Upper lobe of left lung (tissue), 6 donors: ENCODE measurements around the gene IL22RA2. TPM values are rescaled to one million over a fixed set of nuclear protein-coding genes. Genes with fewer than 3 reads are reported as not detected.

ENCODE experiments used
- ATAC-seq, 2 donors: fragments of 200-7000 bp; cut with Tn5 transposase; one replicate each; pipeline ENCODE4 v1.9.1; 2022; ENCODE audit warnings: mild to moderate bottlenecking in 2 of 2, moderate library complexity in 2 of 2; ENCODE audit not compliant: low FRiP score in 2 of 2
- DNase-seq, 2 donors: peaks; one replicate each; pipeline ENCODE4 v3.0.0-alpha.2; 2019 to 2020
- H3K27ac ChIP-seq, 4 donors: fragments of 200-600 bp; sonication (generic); one replicate each; pipeline ENCODE4 v1.5.1; 2016 to 2019
- H3K27me3 ChIP-seq, 4 donors: fragments of 200-600 bp; sonication (generic); one replicate each; pipeline ENCODE4 v1.5.1; 2017 to 2019
- H3K36me3 ChIP-seq, 4 donors: fragments of 200-600 bp; sonication (generic); one replicate each; pipeline ENCODE4 v1.5.1; 2016 to 2019
- H3K4me1 ChIP-seq, 4 donors: fragments of 200-600 bp; sonication (generic); one replicate each; pipeline ENCODE4 v1.5.1; 2018 to 2019
- H3K4me3 ChIP-seq, 4 donors: fragments of 200-600 bp; sonication (generic); one replicate each; pipeline ENCODE4 v1.5.1; 2017 to 2019; ENCODE audit warnings: mild to moderate bottlenecking in 2 of 4, moderate library complexity in 1 of 4
- H3K9me3 ChIP-seq, 4 donors: fragments of 200-600 bp; sonication (generic); one replicate each; pipeline ENCODE4 v1.5.1; 2018 to 2019
- EP300 ChIP-seq, 4 donors: sonication (generic); formaldehyde crosslinking; IDR thresholded peaks; one replicate each; pipeline ENCODE4 v1.5.1; 2017; ENCODE audit warnings: antibody characterized with exemption in 4 of 4, control low read depth in 2 of 4
- POLR2A ChIP-seq, 4 donors: fragments of 450-650 bp; IDR thresholded peaks; one replicate each; pipeline ENCODE4 v1.5.1; 2016 to 2017; ENCODE audit warnings: antibody characterized with exemption in 4 of 4, mild to moderate bottlenecking in 2 of 4
- POLR2AphosphoS5 ChIP-seq, 2 donors: sonication (generic); formaldehyde crosslinking; IDR thresholded peaks; one replicate each; pipeline ENCODE4 v1.5.1; 2017; ENCODE audit warnings: antibody characterized with exemption in 2 of 2
- WGBS, 2 donors: methylation state at CpG; one replicate each; pipeline ENCODE4 v1.1.5; 2017 to 2018; 5-methylcytosine and 5-hydroxymethylcytosine counted together
- total RNA-seq, 6 donors: library from RNA; depleted of rRNA in 4 of 6; stranded (reverse); fragments of >200 nt in 4 of 6; gene quantifications; one replicate each; pipeline versions ENCODE4 v1.1.0 to v1.2.1, GENCODE V29; 2016 to 2021
- TF ChIP-seq, protein P1 (sequence below), 6 experiments: fragments of 450-650 bp in 4 of 6; fragments of 200-600 bp in 2 of 6; sonication (generic) in 2 of 6; IDR thresholded peaks; one replicate each; pipeline ENCODE4 v1.5.1; 2016 to 2019; ENCODE audit warnings: antibody characterized with exemption in 6 of 6
- donor health status: DM: no; HTN: no; CAD: no; lungs with moderate emphysema.
- donor health status: DM: no; HTN: yes; CAD: no; lungs with severe emphysema.

Gene IL22RA2, protein sequence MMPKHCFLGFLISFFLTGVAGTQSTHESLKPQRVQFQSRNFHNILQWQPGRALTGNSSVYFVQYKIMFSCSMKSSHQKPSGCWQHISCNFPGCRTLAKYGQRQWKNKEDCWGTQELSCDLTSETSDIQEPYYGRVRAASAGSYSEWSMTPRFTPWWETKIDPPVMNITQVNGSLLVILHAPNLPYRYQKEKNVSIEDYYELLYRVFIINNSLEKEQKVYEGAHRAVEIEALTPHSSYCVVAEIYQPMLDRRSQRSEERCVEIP
- not detected for total RNA-seq

DNA sequence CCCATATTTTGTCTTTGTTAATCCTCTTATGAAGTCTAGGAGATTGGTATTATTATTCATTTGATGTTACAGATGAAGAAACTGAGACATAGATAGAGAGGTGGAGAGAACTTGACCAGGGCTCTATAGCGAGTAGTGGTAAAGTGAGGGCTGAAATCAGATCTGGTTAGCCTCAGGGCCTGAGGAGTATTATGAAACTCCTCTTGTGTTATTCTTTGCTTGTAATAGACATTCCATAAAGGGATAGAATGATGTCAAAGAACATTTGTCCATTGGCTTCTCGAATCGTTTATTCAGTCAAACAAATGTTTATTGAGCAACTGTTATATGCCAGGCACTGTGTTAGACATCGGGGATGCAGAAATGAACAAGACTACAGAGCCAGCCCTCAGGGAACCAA, at the start of gene IL22RA2:
Gene IL22RA2, minus strand, starts transcription at position 144 of the 400 bp plus-strand sequence. CDS start 11,895 bp downstream, outside the sequence.
- TF ChIP-seq, protein P1, sequence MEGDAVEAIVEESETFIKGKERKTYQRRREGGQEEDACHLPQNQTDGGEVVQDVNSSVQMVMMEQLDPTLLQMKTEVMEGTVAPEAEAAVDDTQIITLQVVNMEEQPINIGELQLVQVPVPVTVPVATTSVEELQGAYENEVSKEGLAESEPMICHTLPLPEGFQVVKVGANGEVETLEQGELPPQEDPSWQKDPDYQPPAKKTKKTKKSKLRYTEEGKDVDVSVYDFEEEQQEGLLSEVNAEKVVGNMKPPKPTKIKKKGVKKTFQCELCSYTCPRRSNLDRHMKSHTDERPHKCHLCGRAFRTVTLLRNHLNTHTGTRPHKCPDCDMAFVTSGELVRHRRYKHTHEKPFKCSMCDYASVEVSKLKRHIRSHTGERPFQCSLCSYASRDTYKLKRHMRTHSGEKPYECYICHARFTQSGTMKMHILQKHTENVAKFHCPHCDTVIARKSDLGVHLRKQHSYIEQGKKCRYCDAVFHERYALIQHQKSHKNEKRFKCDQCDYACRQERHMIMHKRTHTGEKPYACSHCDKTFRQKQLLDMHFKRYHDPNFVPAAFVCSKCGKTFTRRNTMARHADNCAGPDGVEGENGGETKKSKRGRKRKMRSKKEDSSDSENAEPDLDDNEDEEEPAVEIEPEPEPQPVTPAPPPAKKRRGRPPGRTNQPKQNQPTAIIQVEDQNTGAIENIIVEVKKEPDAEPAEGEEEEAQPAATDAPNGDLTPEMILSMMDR (IDR thresholded peaks at IDR 0.05) = no peak
- no peak for TF ChIP-seq POLR2A (IDR thresholded peaks at IDR 0.05)
- no peak for TF ChIP-seq EP300 (IDR thresholded peaks at IDR 0.05)
- no peak for TF ChIP-seq POLR2AphosphoS5 (IDR thresholded peaks at IDR 0.05)
- Histone ChIP-seq H3K36me3 (no peaks in the 10 kb centered on the region), H3K27ac (no peak within 1 kb of the TSS), H3K4me1 (no peaks in the 10 kb centered on the region), H3K27me3 (no peaks in the 10 kb centered on the region), H3K4me3 (no peak within 1 kb of the TSS), H3K9me3 (no peaks in the 10 kb centered on the region)
- ATAC-seq (no peak), DNase-seq (no peak)
- 94 to 97% methylated on average over 4 of the region's 4 CpGs for WGBS, 2 donors

DNA sequence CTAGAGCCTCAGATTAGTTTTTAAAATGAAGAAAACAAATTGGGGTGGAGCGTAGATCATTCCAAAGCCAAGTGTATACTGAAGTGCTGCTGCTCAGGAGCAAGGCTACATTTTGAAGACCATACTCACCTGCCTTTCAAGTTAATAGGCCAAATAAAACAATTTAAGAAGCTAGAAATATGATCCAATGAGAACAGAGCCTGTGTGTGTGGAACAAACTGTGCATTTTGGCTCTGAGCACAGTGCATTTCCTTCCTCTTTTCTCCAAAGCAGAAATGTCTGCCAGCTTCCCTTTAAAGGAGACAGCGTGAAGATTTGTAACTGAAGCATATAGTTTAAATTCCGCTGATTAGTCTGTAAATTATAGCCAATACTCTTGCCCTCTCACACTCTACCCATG, 48.9 kb upstream of the IL22RA2 start:
- DNase-seq = peak in 1 of 2 donors; percentile 49
- ATAC-seq = no peak

DNA sequence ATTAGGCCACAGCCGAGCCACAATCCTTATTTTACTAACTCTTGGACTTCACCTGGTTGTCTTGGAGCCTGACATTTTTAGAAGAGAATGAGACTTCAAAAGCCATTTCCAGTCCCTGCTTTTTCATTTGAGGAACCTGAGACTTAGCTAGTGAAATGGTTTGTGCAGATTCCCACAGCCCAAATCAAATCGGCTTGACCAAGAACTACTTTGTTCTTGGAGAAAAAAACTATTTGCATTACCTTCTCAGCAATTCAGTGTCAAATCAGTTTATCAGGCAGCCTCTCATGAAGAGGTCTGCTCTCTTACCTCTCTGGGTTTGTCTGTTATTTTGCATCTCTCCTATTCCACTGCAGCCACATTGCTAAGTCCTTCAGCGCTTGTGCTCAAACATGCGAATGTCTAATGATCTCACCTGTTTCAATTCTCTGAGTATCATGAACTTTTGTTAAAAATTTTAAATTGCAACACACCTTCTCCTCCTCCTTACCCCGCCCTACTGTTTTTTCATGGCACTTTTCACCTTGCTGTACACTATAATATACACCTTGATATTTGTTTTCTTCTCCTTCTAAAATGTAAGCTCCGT, 46.3 kb upstream of the IL22RA2 start:
- Histone ChIP-seq H3K27me3 (no peaks in the 10 kb centered on the region), H3K4me1 (peaks cover 60 to 82% (median 71%) of the 10 kb centered on the region in 4 donors), H3K27ac (peak overlapping the region; percentile 97 to 100 (median 100)), H3K4me3 (peak overlapping the region in 3 of 4 donors; percentile 72 to 81 (median 75)), H3K36me3 (no peaks in the 10 kb centered on the region), H3K9me3 (no peaks in the 10 kb centered on the region)
- TF ChIP-seq POLR2A (IDR thresholded peaks at IDR 0.05) (no peak), EP300 (IDR thresholded peaks at IDR 0.05) (no peak), POLR2AphosphoS5 (IDR thresholded peaks at IDR 0.05) (no peak)
- TF ChIP-seq, protein P1 (IDR thresholded peaks at IDR 0.05) = no peak
- WGBS, 2 donors = 39 to 51% methylated on average over 6 of the region's 6 CpGs
- DNase-seq = no peak
- no peak for ATAC-seq

More for the DNA sequence above, 48.9 kb upstream of the IL22RA2 start:
- Histone ChIP-seq H3K9me3 (no peaks in the 10 kb centered on the region), H3K27me3 (no peaks in the 10 kb centered on the region), H3K4me3 (no peak overlapping the region), H3K36me3 (no peaks in the 10 kb centered on the region), H3K27ac (peak overlapping the region; percentile 97 to 100 (median 100)), H3K4me1 (peaks cover 65 to 80% (median 68%) of the 10 kb centered on the region in 4 donors)
- TF ChIP-seq EP300 (IDR thresholded peaks at IDR 0.05) = peak in 2 of 4 donors; percentile 41 to 82
- peak; percentile 28 to 66 for TF ChIP-seq POLR2AphosphoS5 (IDR thresholded peaks at IDR 0.05)
- TF ChIP-seq, protein P1 (IDR thresholded peaks at IDR 0.05) = no peak
- peak in 2 of 4 donors; percentile 22 to 50 for TF ChIP-seq POLR2A (IDR thresholded peaks at IDR 0.05)
- WGBS, 2 donors = 27 to 32% methylated on average over 3 of the region's 3 CpGs

GRCh38 chr6:137218917-137219663, 45.6 kb upstream of the IL22RA2 start, which contains the start of gene IFNGR1:
Gene IFNGR1, minus strand, starts transcription at chr6:137219385. Its CDS starts 58 bp downstream, at chr6:137219327.
- TF ChIP-seq, protein P1 (IDR thresholded peaks at IDR 0.05) = peak in 1 of 6 experiments; percentile 5
- TF ChIP-seq POLR2A (IDR thresholded peaks at IDR 0.05) (peak; percentile 92 to 100 (median 98)), EP300 (IDR thresholded peaks at IDR 0.05) (peak; percentile 47 to 68 (median 64)), POLR2AphosphoS5 (IDR thresholded peaks at IDR 0.05) (peak; percentile 99)
- ATAC-seq = peak; percentile 97
- no peaks in the 10 kb centered on the region for H3K27me3 ChIP-seq
- WGBS, 2 donors = 0% methylated on average over 10 to 63 of the region's 64 CpGs
- H3K36me3 ChIP-seq = peaks cover 0 to 2% (median 0%) of the 10 kb centered on the region in 4 donors
- H3K4me3 ChIP-seq = peak within 1 kb of the TSS; percentile 72 to 81 (median 74)
- H3K9me3 ChIP-seq = no peaks in the 10 kb centered on the region
- DNase-seq = peak; percentile 99 to 100
- H3K4me1 ChIP-seq = peaks cover 60 to 82% (median 71%) of the 10 kb centered on the region in 4 donors
- peak within 1 kb of the TSS; percentile 97 to 100 (median 100) for H3K27ac ChIP-seq
